Measurements from ENCODE around the gene PNPLA4. TPM values are rescaled to one million over a fixed set of nuclear protein-coding genes. Genes with fewer than 3 reads are reported as not detected.

The PNPLA4 gene

DNA sequence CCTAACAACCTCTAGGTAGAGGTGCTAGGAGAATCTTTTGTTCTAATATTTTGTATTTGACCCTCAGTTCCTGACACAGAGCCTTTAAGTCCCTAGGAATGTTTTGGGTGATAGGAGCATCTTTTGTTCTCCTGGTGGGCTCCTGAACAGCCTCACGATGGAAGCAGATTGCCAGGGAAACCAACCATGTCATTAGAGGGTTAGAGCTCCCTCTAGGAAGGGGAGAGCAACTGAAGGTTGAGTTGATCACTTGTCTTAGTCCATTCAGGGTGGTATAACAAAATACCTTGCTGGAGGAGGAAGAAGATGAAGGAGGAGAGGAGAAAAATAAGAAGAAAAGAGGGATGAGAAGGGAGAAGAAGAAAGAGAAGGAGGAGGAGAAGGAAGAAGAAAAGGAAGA is 75.0 kb downstream of the PNPLA4 start:
- Histone ChIP-seq H3K4me1 (ENCODE audit: control insufficient read depth, low read depth, low read length) (no peaks in the 10 kb centered on the region), H2BK120ac (ENCODE audit: low read depth, low read length) (no peak overlapping the region), H3K56ac (ENCODE audit: low read length) (no peak overlapping the region), H2BK5ac (ENCODE audit: low read length) (no peak overlapping the region), H3K4me2 (ENCODE audit: low read length) (no peak overlapping the region), H3K36me3 (ENCODE audit: control insufficient read depth, insufficient read depth, low read length) (no peaks in the 10 kb centered on the region), H3K4ac (ENCODE audit: low read depth, low read length) (no peak overlapping the region), H3K27ac (ENCODE audit: low read depth, low read length) (no peak overlapping the region), H2AK5ac (ENCODE audit: low read length) (no peak overlapping the region), H3K79me1 (ENCODE audit: low read length) (no peaks in the 10 kb centered on the region), H4K8ac (ENCODE audit: low read depth, low read length) (no peak overlapping the region), H2BK15ac (replicated peaks; ENCODE audit: low read depth) (no peak overlapping the region), H3K18ac (ENCODE audit: low read length) (no peak overlapping the region), H3K23ac (ENCODE audit: low read length) (no peak overlapping the region), H3K4me3 (ENCODE audit: low read length) (no peak overlapping the region), H3K9ac (ENCODE audit: low read length) (no peak overlapping the region), H3K79me2 (ENCODE audit: control insufficient read depth, insufficient read depth, low read length) (no peaks in the 10 kb centered on the region), H4K5ac (ENCODE audit: low read length) (no peak overlapping the region), H3K27me3 (ENCODE audit: insufficient read depth, low read length, poor library complexity) (no peaks in the 10 kb centered on the region)
- WGBS (ENCODE audit: extremely low coverage, insufficient coverage, low lambda C conversion rate) = no CpG with 5 or more reads among the region's 1 CpG
- peak; percentile 51 for DNase-seq

Small RNA genes within 50 kb of the gene (small RNA-seq; reads per million reads assigned to genes)
- not detected for gene AC005296.1 (ENCODE audit: insufficient read depth)
